Measurements from ENCODE around the gene MSH6.

MSH6 gene

GRCh38 chr2:47783486-47784351, 774 bp downstream of the MSH6 start:
- DNase-seq, result peak; percentile 74

- DNase-seq, result no peak
Observed at GRCh38 chr2:47784352-47784851, 1.5 kb downstream of the MSH6 start.

GRCh38 chr2:47785986-47786385, 3.0 kb downstream of the MSH6 start:
- no peak for DNase-seq

GRCh38 chr2:47796090-47796697, 13.2 kb downstream of the MSH6 start:
- DNase-seq, result no peak

GRCh38 chr2:47798631-47799030, 15.7 kb downstream of the MSH6 start:
- no peak for DNase-seq

GRCh38 chr2:47799031-47799609, 16.2 kb downstream of the MSH6 start:
- DNase-seq, result no peak

- no peak for DNase-seq
Observed at GRCh38 chr2:47801118-47801517, 18.2 kb downstream of the MSH6 start.

GRCh38 chr2:47803363-47803762, 20.4 kb downstream of the MSH6 start:
- DNase-seq, result no peak

- DNase-seq, result no peak
Observed at GRCh38 chr2:47803770-47804169, 20.8 kb downstream of the MSH6 start.

- no peak for DNase-seq
Observed at GRCh38 chr2:47805850-47806249, 22.9 kb downstream of the MSH6 start.

- DNase-seq, result no peak
Observed at GRCh38 chr2:47808614-47809013, 25.7 kb downstream of the MSH6 start.

GRCh38 chr2:47809903-47810302, 27.0 kb downstream of the MSH6 start:
- no peak for DNase-seq

- DNase-seq, result no peak
Observed at GRCh38 chr2:47810850-47811249, 27.9 kb downstream of the MSH6 start.

GRCh38 chr2:47811668-47812067, 28.7 kb downstream of the MSH6 start:
- no peak for DNase-seq

GRCh38 chr2:47815764-47816163, 32.8 kb downstream of the MSH6 start:
- DNase-seq, result no peak

- DNase-seq, result no peak
Observed at GRCh38 chr2:47818777-47819176, 35.8 kb downstream of the MSH6 start.

GRCh38 chr2:47819834-47820233, 36.9 kb downstream of the MSH6 start:
- no peak for DNase-seq

- DNase-seq, result no peak
Observed at GRCh38 chr2:47822518-47822917, 39.6 kb downstream of the MSH6 start.

- DNase-seq, result no peak
Observed at GRCh38 chr2:47833516-47833968, 50.6 kb downstream of the MSH6 start.

GRCh38 chr2:47838249-47838648, 55.3 kb downstream of the MSH6 start:
- no peak for DNase-seq

GRCh38 chr2:47838686-47839085, 55.7 kb downstream of the MSH6 start:
- no peak for DNase-seq

- no peak for DNase-seq
Observed at GRCh38 chr2:47842846-47843245, 59.9 kb downstream of the MSH6 start.

GRCh38 chr2:47843407-47843806, 60.5 kb downstream of the MSH6 start:
- DNase-seq, result no peak

- DNase-seq, result no peak
Observed at GRCh38 chr2:47844162-47844561, 61.2 kb downstream of the MSH6 start.
